ENCODE data around the gene ZNF438. TPM values are rescaled to one million over a fixed set of nuclear protein-coding genes. Genes with fewer than 3 reads are reported as not detected.

The ZNF438 gene
- polyA plus RNA-seq, 4 donors = 7.2 to 11.0 (median 9.3) TPM

- no peak for DNase-seq (ENCODE audit: low read depth in 4 of 4, low spot score in 3 of 4)
Measured at GRCh38 chr10:31014161-31014875, 17.3 kb downstream of the ZNF438 start.

DNA sequence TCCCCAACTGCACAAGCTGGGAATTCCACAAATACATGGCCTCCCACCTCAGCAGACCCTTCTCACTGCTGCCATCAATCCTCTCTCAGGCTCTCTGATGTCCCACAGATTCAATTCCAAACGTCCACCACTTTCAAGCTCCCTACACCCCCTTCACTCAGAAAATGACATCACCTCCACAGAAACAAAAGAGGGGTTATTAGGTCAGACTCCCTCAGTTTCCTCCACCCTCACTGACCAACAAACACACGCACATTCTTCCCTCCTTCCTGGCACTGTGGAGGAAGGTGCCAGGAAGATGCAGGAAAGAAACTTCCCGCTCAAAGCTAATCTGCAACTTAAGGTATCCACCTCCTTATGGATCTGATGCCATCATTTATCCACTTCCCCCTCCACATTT, 18.3 kb downstream of the ZNF438 start:
- no peak for DNase-seq (ENCODE audit: low read depth in 4 of 4, low spot score in 3 of 4)

DNA sequence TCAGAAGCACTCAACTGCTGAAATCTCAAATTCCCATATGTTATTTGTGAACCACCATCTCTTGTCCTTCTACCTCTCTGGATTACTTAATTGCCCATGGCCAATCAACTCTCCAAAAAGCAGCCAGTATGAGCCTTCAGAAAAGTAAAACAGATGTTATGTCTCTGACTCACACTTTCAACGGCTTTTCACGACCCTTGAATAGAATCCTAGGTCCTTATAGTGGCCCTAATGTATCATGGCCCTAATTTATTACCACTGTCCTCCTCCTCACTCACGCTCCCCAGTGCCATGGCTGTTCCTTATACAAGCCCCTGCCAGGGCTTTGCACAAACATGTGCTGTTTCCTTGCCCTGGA, 20.0 kb downstream of the ZNF438 start:
- DNase-seq (ENCODE audit: low read depth in 4 of 4, low spot score in 3 of 4) = no peak

- DNase-seq (ENCODE audit: low read depth in 4 of 4, low spot score in 3 of 4) = no peak
Measured at GRCh38 chr10:31011017-31011664, 20.5 kb downstream of the ZNF438 start.

DNA sequence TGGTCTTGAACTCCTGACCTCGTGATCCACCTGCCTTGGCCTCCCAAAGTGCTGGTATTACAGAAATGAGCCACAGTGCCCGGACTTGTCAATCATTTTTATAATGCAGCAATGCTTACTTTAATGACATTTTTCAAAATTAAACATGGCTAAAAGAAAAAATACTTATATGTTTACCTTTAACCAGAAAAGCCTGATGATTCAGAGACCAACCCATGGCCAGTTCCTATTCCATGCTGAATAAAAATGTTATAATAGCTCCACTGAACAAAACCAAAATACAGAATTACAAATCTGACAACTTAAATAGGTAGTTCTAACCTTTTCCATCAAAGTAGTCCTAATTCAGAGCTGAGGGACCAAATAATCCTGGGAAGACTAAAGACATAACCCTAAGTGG, 21.6 kb downstream of the ZNF438 start:
- no peak for DNase-seq (ENCODE audit: low read depth in 4 of 4, low spot score in 3 of 4)

DNA sequence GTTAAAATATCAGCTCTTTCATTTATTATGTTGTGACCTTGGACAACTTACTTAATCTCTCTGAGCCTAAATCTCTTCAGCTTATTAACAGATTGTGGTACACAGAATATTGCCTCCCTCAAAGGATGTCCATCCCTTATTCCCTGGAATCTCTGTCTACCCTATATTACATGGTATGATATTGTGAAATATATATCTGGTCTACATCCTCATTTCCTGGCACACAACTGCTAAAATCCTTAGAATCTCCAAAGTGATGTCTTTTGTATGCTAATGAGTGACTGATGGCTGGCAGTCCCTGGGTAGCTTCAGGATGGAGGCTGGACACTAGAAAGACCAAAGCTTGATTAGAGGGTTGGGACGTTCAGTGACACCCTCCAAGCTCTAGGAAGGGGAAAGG, 25.8 kb downstream of the ZNF438 start:
- DNase-seq (ENCODE audit: low read depth in 4 of 4, low spot score in 3 of 4) = no peak

DNA sequence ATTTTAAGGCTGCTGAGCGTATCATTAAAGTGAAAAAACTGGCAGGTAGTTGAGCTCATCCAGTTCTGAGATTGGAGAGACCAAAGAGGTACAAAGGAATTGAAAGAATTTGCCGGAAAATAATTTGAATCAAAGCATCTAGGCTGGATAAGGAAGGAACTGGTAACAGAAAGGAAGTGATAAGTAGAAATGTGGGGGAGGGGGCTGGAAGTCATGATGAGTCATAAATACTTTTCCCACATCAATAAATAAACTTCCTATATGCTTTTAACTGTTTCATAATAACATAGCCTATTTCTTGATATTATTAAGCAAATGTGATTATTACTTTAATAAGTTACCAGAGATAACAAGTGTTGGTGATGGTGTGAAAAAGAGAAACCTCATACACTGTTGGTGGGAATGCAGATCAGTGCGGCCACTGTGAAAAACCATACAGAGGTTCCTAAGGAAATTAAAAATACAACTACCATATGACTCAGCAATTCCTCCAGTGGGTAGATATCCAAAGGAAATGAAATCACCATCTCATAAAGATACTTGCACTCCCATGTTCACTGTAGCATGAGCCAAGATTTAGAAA, 27.0 kb downstream of the ZNF438 start:
- no peak for DNase-seq (ENCODE audit: low read depth in 4 of 4, low spot score in 3 of 4)

GRCh38 chr10:31001740-31002139, 29.9 kb downstream of the ZNF438 start:
- DNase-seq (ENCODE audit: low read depth in 4 of 4, low spot score in 3 of 4) = no peak

DNA sequence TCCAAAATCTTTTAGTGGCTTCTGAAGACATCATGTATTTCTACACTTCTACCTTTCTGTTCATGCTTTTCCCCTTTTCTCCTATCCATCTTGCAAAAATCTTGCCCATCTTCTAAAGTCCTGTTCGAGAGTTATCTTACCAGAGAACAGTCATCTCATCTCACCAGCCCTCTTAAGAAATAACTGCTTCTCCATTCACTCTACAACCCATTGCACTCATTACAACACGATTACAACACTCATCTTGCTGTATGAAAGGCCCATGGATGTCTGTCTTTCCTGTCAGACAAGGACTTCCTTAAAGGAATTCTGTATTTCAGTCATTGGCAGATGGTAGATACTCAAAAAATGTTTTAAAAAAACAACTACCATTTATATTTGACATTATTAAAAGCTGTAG, 30.8 kb downstream of the ZNF438 start:
- no peak for DNase-seq (ENCODE audit: low read depth in 4 of 4, low spot score in 3 of 4)

DNA sequence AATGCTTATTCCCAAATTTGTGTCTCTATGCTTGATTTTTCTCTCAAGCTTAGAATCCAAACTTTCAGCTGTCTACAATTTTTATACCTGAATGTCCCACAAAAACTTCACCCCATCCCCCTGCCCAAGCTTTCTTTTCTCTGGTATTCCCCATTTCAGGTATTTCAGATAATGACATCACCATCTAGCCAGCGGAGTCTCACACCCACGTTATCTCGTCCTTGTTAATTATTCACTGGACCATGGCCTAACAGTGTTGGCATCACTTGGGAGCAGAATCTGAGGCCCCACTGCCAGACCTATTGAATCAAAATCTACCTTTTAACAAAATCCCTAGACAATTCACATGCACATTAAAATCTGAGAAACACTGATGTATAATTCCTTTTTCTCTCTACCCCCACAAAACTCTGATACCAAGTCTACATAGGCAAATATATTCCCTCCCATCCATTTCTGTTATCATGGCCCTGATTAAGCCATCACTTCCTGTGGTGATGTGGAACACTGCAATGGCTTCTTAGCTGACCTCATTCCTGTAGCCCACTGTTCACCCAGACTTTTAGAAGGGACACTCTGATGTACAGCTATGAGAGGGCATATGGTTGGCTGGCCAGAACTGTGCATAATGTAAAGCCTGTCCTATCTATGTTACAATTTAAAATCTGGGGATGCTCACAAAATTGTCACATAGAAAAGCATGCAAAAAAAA, 31.4 kb downstream of the ZNF438 start:
- no peak for DNase-seq (ENCODE audit: low read depth in 4 of 4, low spot score in 3 of 4)

DNA sequence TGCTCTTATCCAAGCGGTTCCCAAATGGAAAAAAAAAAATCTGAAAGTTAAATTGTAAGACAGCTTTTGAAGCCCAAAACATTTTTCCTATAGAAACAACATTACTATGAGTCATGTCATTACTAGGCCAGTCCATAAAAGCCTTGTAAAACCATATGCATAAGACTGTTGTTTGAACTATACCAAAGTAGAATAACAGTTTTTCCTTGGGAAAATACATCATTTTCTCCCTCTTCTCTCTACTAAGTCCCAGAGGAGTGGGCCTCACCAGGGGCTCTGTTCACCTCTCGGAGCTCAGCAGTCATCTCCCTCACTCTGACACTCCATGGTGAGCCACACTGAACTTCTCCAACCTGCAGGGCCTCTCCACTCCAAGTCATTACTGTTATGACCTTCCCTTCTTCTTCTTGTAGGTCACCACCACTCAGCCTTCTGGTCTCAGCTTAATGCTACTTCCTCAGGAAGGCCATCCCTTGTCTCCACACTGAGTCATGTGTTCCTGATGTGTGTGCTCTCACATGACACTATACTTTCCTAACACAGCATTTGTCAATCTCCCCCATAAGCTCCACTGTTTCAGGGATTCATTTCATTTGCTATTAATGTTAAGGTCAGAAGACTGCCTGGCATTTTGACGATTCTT, 32.5 kb downstream of the ZNF438 start:
- DNase-seq (ENCODE audit: low read depth in 4 of 4, low spot score in 3 of 4) = no peak

DNA sequence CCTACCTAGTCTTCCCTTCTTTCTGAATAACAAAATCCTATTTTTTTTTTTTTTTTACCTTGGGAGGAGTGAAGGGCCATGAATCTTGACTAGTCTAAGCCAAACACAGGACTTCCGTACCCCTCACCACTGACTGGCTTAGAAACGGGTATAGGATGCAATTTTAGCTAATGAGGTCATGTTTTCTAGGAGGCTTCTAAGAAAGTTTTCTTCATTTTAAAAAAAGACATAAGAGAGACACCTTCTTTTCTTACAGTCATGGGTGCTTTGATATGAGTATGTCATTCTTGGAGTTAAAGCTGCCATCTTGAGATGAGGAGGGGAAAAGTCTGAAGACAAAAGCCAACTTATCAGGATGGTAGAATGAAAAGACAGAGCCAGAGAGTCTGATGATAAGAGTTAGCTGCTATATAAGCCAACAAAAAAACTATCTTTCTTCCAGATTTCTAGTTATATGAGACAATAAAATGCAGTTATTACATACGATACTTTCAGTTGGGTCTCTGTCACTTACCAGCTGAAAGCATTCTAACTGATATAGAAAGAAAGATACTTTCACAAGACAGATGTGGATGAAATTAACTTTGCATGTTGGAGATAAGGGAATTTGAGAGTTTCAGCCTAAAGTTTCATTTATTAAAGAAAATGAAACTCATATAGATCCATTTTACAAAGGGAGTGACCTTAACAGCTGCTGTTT, 34.0 kb downstream of the ZNF438 start:
- no peak for DNase-seq (ENCODE audit: low read depth in 4 of 4, low spot score in 3 of 4)

DNA sequence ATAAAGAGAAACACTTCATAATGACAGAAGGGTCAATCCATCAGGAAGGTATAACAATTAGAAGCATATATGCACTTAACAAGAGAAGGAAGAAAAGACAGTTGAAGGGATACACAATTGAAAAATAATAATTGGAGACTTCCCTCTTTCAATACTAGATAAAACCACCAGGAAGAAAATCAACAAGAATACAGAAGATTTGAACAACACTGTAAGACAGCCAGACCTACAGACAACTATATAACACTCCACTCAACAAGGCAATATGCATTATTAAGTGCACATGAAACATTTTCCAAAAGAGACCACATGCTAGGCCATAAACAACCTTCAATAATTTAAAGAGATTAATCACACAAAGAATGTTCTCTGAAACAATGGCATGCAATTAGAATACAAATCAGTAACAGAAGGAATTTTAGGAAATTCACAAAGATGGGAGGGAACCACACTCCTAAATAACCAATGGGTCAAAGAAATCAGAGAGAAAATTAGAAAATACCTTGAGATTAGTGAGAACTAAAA, 35.1 kb downstream of the ZNF438 start:
- DNase-seq (ENCODE audit: low read depth in 4 of 4, low spot score in 3 of 4) = no peak

- DNase-seq (ENCODE audit: low read depth in 4 of 4, low spot score in 3 of 4) = no peak
Measured at GRCh38 chr10:30995081-30995770, 36.4 kb downstream of the ZNF438 start.

GRCh38 chr10:30993155-30993554, 38.5 kb downstream of the ZNF438 start:
- DNase-seq (ENCODE audit: low read depth in 4 of 4, low spot score in 3 of 4) = no peak

- DNase-seq (ENCODE audit: low read depth in 4 of 4, low spot score in 3 of 4) = no peak
Measured at GRCh38 chr10:30992681-30993080, 39.0 kb downstream of the ZNF438 start.

- DNase-seq (ENCODE audit: low read depth in 4 of 4, low spot score in 3 of 4) = no peak
Measured at GRCh38 chr10:30991647-30992011, 40.0 kb downstream of the ZNF438 start.

DNA sequence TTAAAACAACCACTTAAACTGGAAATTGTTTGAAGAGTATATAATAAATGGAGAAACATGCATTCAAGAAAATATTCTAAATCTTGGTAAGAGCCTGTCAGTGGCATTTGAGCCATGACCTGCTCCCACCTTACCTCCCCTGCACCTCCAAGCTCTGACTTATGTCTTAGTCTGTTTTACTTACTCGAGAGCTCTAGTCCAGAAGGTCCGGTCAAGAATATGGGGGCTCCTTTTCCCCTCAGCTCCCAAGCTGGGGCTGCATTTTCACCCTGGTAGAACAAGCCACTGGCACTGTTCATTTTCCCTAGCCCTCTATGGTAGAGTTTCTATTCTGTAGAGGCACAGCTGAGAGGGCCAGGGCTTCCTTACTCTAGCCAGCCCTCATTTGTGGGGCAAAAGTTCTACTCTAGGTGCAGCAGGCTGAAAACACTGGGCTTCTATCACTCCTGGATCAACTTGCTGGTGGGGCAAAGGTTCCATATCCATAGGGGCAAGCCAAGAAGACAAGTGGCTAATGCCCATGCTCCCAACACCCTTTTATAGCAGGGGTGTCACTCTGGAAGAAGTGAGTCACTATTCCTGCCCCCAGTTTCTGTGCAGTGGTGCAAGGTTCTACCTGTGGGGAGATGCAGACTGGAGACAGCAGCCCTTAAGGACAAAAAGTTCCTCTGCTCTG, 40.6 kb downstream of the ZNF438 start:
- DNase-seq (ENCODE audit: low read depth in 4 of 4, low spot score in 3 of 4) = no peak

- no peak for DNase-seq (ENCODE audit: low read depth in 4 of 4, low spot score in 3 of 4)
Measured at GRCh38 chr10:30990351-30990750, 41.3 kb downstream of the ZNF438 start.
